DMS 273 treated with DMSO at 0.1 percent for 48 hours (cell line): ENCODE results near the gene FGF10.

Source experiments
- DNase-seq: peaks from one replicate; lab custom pipeline; 2025; lab: John Stamatoyannopoulos, UW

FGF10 gene

DNA sequence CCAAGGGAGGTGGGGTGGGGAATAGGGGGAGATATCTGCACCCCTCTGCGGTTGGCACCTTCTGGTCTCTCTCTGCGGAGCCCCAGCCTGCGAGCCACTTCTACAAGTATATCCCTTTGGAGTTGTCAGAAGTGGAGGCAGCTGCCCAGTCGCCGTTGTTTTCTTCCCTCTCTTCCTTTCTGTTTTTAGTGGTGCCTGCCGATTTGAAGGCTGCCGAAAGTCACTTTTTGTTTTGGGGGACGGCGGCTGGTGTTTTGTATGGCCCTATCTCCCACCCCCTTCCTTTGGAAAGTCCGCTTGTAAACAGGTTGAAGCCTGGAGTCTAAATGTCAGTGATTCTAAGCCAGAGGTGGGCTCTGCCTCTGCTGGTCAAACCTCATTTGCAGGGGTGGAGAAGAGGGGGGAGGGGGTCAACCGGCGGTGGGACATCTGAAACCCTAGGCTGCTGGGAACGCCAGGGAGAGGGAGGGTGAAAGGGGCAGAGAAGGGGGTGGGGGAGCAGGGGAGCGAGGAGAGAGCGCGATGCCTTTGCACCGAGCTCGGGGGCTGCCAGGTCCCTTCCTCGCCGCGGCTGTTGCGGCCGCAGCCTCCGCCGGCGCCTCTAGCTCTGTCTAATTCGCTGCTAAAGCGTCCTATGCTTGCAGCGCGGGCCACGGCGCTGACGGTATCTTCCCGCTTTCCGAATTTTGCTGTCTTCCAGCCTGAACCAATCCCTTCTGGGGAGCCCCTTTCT, at the start of gene FGF10:
FGF10 (minus strand) TSS at position 331 of the 733 bp plus-strand sequence. CDS start 738 bp downstream, outside the sequence.
- no peak for DNase-seq

DNA sequence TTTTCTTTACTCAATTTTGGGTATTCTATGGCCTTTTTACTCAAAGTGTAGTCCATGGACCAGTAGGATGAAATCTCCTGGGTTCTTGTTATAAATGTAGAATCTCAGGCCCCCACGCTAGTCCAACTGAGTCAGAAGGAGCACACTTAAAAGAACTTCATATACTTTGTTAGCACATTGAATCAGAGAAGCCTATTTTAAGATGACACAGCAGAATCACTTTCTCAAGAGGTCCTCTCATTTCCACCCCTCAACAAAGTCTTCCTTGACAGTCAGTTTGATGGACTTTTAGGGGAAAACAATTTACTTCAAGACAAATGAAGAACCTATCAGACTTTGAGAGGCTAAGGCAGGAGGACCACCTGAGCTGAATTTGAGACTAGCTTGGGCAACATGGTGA, 37.7 kb upstream of the FGF10 start:
- DNase-seq = no peak

DNA sequence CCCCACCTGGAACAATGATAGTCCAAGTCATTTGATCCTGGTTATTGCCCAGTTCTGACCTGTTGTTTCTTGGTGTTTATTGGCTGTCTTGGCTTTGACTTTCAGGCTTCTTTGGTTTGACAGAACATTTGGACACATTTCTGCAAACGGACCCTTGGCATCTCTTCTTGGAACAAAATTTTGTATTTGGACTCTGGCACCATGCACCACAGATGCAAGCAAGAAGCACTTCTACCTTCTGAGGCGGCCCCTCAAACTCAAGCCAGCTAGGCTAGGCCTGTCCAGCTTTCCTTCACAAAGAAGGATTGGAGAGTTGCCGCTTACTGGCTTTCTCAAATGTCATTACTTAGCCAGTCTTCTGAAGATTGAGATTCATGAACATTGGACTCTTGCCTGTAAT, 23.1 kb upstream of the FGF10 start:
- no peak for DNase-seq

DNA sequence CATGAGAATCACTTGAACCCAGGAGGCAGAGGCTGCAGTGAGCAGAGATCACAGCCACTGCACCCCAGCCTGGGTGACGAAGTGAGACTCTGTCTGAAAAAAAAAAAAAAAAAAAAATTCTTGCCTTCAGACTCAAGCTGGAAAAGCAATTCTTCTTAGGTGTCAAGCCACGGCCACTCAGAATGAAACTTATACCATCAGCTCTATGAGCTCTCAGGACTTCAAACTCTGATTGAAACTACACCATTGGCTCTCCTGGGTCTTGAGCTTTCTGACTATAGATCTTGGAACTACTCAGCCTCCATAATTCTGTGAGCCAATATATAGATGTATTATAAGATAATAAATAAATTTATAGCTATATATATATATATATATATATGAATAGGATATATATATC, 12.9 kb upstream of the FGF10 start:
- no peak for DNase-seq

DNA sequence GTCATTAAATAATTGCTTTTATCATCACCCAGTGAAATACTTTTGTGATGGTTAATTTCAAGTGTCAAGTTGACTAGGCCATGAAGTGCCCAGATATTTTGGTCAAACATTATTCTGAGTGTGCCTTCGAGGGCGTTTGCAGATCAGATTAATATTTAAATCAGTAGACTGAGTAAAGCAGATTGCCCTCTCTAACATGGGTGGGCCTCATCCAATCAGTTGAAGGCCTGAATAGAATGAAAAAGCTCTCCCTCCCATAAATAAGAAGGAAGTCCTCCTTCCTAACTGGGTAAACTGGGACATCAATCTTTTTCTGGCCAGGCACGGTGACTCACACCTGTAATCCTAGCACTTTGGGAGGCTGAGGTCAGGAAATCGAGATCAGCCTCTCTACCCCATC, 12.4 kb upstream of the FGF10 start:
- no peak for DNase-seq

GRCh38 chr5:44398382-44398781, 9.2 kb upstream of the FGF10 start:
- no peak for DNase-seq

- DNase-seq = no peak
These were observed 7.1 kb upstream of the FGF10 start for GRCh38 chr5:44396312-44396711.

DNA sequence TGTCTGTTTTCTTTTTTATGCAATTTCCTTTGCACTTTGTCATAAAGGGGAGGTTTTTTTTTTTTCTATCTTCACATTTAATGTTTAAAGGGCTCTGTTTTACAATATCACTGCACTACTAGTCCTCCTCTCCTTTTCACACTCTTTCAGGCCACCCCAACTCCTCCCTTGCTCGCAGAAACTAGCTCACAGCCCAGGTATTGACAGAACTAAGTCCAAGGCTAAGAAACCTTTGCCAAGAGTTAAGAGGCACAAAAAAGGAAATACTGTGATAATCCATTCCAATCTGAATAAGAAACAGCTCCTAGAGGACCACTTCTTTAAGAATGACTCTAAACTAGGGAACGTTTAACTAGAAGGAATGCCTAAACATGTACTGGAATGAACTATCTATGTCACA, 1.1 kb upstream of the FGF10 start:
- DNase-seq = no peak

DNA sequence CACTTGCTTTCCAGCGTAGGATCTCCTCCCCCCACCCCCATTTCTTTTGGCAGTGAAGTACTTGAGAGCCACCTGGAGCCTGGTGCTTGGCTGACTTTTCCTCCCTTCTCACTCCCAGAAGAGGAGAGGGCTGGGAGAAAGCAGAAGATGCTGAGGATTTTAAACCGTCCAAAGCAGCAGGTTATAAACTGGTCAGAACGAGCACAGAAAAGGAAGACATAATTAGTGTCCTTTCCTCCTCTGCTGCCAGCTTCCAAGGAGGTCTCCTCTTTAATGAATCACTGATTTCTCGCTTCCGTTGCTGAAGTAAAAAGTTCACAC, 563 bp upstream of the FGF10 start:
- no peak for DNase-seq

- no peak for DNase-seq
These were observed 715 bp downstream of the FGF10 start for GRCh38 chr5:44388321-44389089.

DNA sequence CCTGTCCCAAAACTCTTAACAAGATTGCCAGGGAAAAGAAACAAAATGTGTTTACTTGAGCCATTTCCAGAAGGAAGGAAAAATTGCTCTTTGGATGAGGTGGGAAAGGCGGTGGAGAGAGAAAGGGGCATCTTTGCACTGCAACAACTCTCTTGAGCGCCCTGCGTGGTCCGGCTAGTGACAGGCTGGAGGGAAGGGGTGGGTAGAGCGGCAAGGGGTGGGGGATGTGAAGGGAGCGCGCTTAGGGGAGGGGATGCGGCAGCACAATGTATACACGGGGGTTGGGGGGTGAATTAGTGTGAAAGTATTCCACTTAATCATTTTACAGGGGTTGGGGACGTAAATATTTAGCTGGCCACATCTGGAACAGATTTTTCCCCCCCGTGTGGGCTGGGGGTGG, 1.3 kb downstream of the FGF10 start:
- DNase-seq = no peak

GRCh38 chr5:44387406-44387805, 1.8 kb downstream of the FGF10 start:
- no peak for DNase-seq

DNA sequence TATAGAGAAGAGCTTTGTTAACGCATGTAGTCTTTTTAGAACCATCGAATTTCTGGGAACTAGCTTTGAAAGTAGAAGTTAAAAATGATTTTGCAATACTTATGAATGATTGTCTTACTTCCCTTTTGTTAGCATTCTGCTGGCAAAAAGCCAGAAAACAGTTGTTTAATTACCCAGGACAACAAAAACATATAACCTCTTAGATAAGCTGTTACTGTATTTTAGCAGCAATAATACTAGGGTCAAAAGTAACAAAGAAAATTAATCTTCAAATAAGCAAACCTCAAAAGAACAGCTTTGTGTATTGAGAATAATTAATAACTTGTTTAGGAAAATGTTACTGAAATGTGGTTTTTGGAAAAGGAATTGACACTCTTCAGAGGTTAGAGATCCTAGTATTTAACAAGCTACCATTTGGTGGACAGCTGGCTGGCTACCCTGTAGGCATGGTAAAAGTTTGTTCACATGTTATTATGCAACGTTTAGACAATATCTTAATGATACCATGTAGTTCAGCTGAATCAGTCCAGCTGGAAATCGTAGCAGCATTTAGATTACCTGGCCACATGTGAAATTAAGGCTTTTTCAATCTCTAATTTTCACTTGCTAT, 3.8 kb downstream of the FGF10 start:
- DNase-seq = no peak

GRCh38 chr5:44384816-44385215, 4.4 kb downstream of the FGF10 start:
- no peak for DNase-seq

- DNase-seq = no peak
These were observed 6.3 kb downstream of the FGF10 start for GRCh38 chr5:44382894-44383293.

- no peak for DNase-seq
These were observed 12.2 kb downstream of the FGF10 start for GRCh38 chr5:44377057-44377456.

DNA sequence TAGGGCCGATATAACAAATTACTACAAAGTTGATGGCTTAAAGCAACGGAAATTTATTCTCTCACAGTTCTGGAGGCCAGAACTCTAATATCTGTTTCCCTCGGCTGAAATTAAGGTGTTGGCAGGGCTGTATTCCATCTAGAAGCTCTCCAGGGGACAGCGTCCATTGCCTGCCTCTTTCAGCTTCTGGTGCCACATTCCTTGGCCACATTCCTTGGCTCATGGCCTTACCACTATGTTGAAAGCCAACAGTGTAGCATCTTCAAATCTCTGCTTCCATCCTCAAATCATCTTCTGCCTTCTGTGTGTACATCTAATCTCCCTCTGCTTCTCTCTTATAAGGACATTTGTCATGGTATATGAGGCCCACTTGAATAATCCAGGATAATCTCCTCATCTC, 17.2 kb downstream of the FGF10 start:
- DNase-seq = no peak

- DNase-seq = no peak
These were observed 22.0 kb downstream of the FGF10 start for GRCh38 chr5:44367203-44367602.

DNA sequence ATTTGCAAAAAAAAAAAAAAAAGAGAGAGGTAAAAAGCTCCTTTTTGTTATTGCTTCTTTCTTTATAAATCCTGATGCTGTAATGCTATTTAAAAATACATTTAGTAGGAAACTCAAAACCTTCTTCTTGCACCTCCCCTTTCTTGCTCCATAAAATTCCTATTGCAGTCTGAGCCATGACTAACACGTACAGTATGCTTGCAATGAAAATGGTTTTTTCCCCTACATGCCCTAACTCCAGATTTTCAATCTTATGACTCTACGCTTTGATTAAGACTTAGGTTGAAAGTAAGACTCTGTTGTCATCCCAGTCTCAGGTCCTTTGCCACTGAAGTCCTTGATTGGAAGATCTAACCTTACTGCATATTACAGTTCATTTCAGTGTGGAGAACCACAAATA, 23.9 kb downstream of the FGF10 start:
- DNase-seq = no peak

DNA sequence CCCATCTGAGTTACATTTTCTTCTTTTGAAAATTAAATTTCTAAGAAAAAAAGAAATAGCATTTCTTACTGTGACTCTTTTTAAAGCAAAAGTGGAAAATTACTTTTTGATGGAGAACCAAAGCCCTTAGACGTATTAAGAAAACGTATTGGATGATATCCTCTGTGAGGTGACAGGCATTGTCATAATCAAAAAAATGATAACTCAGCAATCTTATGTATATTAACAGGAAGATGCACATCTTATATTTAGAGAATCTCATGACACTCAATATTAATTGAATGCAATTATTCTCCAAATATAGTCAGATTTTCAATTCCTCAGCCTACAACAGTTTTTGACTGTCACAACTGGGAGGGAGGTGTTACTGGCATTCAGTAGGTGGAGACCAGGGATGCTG, 25.1 kb downstream of the FGF10 start:
- DNase-seq = no peak

DNA sequence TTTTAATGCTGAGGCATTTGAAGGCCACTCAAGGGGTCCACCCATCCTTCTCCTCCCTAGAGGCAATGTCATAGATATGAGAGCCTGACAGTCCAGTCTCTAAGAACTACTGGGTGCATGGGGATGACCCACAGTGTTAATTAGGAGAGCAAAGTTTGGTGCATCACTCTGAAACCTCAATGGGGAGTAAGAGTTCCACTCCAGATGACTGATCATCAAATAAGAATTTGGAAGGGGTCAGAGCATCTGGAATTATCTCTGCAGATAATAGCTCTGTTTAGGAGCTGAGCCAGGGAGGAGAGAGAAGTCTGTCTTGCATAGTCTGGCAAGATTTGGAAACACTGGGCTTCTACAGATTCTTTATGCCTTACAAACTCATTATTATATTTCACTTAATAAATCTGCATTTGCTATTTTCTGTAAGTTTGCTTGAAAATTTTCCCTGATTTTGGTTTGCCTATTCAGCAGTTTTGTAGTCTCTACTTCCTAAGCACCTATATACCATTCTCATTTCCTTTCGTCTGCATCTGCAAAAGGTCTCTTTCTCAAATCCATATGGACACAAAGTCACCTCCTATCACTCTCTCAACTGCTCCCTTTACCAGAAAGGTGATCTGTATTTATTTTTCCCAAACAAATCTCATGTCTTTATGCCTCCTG, 27.7 kb downstream of the FGF10 start:
- no peak for DNase-seq

DNA sequence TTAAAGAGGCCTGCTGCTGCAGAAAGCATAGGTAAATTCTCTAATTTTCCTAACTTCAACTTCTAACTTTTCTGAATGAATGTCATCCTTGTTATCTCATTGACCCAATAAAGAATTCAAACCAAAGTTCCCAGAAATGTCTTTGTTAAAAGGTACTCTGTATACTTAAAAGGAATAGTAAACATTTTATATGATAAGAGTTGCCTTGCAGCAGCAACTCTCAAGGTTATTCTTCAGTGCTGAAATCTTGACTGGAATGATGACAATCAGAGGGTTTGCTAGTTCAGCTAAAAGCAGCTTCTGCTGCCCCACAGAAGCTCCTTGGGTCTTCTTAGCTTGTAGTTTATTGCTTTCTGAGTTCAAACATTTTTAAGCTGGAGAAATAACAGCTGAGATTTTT, 28.3 kb downstream of the FGF10 start:
- DNase-seq = no peak

- no peak for DNase-seq
These were observed 30.8 kb downstream of the FGF10 start for GRCh38 chr5:44358421-44358820.
